ENCODE measurements around the gene WDR36.
"Not testable (repeated sequence)": the region's sequence is repeated elsewhere in the genome, so short reads cannot be mapped to it uniquely, and the experiment has no call there.

WDR36 gene

DNA sequence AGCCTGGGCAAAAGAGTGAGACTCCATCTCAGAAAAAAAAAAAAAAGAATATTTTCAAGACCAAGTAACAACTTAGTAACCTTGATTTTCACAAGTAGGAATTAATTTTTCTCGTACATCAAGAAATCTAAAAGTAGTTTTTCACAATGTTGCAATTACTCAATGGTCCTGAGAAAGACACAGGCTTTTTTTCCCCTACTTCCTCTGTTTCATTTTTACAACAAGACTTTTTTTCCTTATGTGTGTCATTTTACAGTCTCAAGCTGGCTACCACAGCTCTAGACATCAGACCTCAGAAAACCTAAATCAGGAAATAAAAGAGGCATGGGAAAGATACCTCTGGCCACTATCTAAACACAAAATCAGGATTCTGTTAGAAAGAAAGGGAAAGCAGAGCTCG, 45.9 kb downstream of the WDR36 start:
- no peak for DNase-seq

DNA sequence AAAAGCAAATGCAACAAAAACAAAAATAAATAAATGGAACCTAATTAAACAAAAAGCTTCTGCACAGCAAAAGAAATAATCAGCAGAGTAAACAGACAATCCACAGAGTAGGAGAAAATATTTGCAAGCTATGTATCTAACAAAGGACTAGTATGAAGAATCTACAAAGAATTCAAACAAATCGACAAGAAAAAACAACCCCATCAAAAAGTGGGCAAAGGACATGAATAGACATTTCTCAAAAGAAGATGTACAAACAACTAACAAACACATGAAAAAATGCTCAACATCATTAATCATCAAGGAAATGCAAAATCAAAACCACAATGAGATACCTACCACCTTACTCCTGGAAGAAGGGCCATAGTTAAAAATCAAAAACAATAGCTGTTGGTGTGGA, 49.3 kb downstream of the WDR36 start:
- not testable (repeated sequence) for DNase-seq

DNA sequence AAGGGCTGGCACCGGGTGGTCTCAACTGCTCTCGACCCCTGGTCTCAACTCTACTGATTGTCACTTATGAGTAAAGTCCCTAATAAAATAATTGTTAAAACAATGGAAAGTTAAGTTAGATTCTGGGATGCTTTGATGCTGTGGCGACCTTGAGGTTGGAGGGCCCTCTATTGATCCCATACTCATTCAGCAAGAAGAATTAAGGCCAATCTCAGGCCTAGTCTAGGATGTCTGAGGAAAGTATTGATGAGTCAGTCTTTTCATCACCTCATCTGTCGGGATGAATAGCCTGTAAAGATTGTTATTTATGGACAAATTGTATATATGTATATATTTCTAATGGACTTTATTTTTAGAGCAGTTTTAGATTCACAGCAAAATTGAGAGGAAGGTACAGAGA, 50.8 kb downstream of the WDR36 start:
- DNase-seq, result no peak

DNA sequence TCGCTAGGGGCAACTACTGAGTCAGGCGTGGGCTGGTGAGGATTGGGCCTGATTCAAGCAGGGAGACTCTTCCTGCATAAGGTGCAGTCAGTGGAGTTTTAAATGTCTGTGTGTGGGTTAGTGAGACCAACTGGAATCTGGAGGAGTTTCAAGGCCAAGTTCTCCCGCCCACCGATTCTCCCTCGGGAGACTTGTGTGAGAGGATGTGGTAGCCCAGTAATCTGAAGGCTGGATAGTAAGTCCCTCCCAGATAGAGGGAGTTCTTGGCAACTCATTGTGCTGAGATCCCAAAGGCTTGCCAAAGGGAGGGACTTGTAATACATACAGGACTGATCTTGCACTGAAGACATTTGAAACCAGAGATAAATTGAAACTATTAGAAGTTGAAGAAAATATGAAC, 51.8 kb downstream of the WDR36 start:
- no peak for DNase-seq

DNA sequence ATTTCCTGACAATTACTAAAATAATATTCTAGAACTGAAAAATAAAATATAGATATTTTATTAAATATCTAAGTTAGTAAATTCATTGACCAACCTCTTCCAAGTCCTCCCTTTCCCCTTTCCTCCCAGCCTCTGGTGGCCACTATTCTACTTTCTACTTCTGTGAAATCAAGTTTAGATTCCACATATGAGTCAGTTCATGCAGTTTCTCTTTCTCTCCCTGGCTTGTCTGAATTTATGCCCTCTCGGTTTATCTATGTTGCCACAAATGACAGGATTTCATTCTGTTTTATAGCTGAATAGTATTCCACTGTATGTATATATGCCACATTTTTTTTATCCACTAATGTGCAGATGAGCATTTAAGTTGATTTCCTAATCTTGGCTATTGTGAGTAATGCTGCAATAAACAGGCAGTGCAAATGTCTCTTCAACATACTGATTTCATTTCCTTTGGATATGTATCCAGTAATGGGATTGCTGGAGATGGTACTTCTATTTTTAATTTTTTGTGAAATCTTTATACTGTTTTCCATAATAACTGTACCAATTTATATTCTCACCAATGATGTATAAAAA, 52.3 kb downstream of the WDR36 start:
- peak in 1 of 5 experiments; percentile 58 for DNase-seq

DNA sequence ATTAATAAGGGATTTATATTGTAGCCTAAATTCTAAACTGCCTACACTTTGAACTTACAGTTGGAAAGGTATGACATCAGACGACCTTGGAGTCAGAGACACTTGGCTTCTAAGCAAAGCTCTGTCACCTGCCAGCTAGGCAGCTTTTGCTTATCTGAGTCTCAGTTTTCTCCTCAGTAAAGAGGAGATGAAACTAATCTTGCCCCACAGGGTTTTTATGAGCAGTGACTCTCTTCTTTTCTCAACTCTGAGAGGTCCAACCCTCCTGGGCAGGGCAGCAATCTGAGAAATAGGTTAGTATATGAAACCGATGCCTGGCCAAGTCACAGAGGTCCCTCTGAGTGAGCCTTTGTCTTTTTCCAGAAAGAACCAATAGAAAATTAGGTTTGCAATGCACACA, 53.9 kb downstream of the WDR36 start:
- DNase-seq, result no peak

DNA sequence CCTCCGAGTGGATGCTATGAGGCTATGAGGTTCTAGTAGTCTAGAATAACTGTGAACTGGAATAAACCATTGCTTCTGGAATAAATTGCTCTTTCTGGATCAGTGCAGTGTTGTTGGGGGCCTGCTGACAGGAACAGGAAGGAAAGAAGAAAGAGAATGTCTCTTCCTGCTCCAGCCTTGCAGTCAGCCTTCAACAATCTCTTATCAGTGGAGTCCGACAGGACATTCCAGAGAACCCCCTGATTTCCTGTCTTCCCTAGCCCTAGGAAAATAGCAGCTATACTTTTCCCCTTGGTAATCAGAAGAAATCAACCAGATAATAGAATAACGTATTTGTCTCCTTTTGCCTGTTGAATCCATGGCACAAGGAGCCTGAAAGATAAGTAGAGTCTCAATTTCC, 55.4 kb downstream of the WDR36 start:
- DNase-seq, result no peak

DNA sequence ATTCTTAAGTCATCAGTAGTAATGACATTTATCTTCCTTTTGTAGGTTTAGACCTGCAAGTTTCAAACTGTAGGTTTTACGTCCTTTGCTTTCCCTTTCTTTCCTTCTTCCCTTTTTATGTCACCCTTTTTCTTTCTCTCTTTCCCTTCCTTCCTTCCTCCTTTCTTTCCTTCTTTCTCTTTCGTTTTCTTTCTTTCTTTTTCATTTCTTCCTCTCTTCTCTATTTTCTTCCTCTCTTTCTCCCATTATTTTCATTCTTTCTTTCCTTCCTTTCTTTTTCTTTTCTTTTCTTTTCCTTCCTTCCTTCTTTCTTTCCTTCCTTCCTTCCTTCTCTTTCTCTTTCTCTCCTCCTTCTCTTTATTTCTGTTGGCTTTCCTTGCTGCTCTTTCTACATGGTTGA, 59.9 kb downstream of the WDR36 start:
- DNase-seq, result no peak

DNA sequence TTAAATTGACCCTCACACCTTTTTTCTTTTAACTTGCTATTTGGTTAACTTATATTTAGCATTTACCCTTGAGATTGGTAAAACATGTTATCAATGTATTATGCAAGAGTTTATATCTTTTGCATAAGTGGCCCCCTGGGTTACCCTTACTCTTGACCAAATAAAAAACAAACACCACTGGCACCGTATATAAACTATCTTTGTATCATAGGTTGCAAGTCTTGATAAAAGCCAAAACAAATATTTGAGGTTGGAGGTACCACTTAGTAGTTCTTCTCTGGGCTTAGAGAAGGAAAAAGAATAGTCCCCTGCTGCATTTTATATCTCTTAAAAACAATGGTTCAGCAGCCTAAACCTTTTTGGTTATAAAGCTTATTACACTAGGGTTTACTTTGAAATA, 61.3 kb downstream of the WDR36 start:
- DNase-seq, result no peak

DNA sequence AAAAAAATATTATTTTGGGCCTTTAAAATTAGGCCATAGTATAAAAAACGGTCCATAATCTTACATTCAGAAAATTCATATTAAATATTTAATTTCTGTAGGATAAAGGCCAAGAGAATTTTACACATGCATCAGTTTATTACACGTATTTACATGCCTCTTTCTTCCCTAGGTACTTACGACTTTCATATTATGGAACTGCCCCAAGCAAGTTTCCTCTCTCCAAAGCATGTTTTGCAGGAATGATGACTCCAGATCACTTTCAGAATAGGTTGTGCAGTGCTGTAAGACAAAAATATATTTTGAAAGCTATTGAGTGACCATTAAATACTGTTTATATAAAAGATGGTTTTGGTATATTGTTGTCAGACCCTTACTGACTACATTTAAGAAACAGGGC, 61.8 kb downstream of the WDR36 start:
- no peak for DNase-seq

DNA sequence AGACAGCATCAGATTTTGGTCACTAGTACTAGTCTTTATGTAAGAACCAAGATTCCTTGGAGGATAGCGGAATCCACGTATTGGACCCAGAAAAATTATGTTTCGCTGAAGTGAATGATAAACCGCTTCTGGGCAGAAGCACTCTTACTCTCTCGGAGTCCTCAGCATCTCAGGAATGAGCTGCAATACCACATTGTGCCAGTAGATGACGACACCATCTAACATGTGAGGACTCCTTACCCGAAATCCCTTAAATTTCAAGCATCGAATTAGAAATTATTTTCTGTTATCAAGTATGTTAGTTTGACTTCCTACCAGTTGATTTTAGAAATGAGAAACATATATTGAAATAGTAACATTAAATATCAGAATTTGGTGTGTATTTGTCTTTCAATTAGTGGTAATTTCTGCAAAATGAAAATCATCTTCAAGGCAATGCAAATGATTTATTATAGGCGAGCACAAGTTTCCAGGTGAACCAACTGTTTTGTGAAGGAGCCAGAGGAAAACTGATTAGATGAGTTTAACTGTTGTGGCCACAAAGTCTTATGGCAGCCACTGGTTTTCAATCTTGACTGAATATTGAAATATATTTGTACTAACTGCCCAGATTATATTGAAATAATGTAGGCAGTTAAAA, 66.1 kb downstream of the WDR36 start:
- DNase-seq, result peak; percentile 16 to 77 (median 60)

DNA sequence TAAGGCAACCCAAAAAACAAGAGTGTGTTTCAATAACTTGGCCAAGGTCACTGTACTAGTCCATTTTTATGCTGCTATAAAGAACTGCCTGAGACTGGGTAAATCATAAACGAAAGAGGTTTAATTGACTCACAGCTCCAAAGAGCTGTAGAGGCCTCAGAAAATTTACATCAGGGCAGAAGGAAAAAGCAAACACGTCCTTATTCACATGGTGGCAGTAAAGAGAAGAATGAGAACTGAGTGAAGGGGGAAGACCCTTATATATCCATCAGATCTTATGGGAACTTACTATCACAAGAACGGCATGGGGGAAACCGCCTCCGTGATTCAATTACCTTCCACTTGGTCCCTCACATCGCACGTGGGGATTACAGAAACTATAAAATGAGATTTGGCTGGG, 67.7 kb downstream of the WDR36 start:
- peak in 1 of 5 experiments; percentile 12 for DNase-seq

DNA sequence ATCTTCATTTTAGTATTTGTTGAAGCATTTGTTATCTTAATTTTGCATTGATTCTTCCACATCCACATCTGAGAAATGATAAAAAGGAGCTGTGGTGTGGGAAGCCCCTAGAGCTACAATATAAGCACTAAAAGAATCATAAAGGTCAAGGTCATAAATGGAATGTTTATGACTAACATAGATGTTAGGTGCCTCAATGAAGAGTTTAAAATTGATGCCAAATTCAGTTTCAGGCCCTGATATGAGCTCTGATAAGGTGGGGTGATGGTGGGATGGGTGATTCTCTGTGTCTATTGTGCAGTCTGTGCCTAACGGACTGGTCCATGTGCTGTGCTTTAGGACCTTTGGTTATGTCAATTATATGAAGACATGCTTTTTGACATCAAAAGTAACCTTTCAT, 70.9 kb downstream of the WDR36 start:
- no peak for DNase-seq

DNA sequence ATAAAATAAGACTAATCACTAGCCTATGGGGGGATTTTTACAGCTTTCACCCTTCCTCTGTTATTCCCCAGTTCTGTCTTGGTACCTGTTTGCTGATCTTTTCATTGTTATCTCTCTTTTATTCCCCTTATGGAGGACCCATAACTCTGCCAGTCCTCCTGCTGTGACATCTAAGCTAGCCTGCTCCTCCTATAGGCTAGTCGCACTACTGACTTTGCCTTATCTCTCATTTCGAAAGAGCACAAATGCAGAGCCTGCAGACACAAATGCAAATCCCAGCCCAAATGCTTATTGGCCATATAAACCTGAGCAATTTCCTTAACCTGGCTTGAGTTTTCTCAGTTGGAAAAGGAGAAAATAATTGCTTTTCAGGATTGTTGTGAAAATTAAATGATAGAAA, 72.9 kb downstream of the WDR36 start:
- no peak for DNase-seq

DNA sequence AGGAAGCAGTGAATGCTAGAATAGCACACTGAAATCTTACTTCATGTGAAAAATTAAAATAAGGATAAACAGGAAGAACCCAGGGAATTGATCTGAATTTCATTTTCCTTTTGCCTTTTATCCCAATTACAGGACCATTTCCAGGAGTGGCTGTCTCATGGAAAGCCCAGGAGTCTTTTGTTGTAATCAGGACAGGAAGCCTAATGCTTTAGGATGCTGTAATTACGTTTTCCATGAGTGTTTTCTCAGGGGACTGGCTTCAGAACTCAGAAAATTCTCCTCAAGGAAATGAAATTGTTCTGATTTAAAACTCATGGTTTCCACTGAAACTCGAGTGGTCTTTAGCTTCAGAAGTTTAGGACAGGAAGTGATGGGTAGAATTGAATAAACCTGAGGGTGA, 75.4 kb downstream of the WDR36 start:
- no peak for DNase-seq

DNA sequence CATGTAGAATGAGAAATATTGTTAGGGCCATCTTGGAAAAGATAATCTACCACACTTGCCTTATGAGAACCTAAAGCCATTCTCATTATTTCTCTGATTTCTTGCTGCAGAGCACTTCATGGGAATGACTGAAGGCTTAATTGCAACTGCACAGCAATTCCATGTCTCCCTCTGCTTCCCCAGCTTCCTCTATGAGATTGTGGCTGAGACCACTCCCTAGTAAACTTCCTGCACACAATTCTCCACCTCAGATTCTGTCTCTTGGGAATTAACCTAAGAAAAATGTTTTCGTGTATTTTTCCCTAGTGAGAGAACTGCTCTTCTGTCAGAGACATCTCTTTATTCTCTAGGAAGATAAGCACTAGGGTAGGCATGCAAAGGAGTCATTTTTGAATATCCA, 76.5 kb downstream of the WDR36 start:
- DNase-seq, result no peak

DNA sequence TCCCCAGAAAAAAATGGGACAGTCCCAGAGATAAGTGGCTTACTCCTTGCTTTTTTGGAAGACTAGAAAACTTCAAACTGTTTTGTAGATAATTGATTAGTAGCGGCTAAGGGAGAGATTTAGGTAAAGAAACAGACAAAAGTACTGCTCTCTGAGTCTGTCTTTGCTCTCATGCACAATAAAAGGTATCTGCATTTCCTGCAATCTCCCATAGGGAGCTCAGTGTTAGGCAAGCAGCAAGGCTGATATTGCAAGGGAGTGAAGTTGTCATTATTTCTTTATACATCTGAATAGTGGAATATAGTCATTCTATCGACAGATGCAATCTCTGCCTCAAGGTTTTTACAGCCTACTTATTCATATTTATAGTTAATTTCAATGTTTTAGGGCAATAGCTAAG, 77.1 kb downstream of the WDR36 start:
- no peak for DNase-seq

DNA sequence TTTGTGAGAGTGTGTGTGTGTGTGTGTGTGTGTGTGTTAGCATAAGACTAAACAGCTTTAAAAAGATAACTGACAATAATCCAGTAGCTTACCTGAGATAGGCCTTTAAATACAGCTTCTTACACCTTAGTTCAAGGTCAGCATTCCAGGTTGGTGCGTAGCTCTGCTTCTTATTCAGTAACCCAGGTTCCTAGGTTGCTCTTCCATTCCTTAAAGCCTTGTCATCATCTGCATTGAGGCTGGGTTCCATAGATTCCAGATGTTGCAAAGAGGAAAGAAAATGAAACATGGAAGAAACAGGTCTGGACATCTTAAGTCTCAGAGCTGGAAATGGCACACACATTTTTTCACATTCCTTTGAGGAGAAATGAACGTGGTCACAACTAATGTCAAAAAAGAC, 78.1 kb downstream of the WDR36 start:
- DNase-seq, result no peak

DNA sequence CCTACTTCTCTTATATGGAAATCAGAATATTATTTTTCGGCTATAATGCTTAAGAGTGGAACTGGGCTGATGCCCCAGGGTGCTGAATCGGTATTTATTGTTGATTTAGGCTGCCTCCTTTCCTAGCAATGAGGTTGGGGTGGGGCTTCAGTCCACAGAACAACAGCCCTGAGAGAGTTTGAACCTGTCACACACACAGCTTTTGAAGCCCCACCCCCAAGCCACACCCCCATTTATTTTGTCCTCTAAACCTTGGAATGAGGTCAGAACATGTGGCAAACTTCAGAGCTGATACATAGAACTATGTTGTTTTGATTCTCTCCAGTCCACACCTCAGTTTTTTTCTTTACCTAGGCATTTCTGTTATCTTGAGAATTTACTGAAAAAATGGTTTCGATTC, 80.4 kb downstream of the WDR36 start:
- DNase-seq, result peak in 1 of 5 experiments; percentile 20

DNA sequence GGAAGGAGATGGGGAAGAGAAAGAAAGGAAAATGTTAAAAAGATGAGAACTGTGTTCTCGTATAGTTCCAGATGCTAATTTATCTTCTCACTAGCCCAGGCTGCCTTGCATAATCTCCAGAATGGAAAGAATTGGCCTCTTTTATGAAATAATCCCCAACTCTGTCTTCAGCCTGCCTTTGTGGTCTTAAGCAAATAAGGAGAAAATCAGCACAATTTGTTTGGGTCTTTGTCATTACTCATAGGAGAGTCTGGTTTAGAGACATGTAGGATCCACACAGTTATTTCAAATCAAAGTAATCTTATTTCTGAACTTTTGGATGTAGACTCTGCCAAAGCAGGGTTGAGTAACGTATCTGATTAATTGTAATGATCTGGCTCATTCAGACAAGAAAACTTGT, 81.3 kb downstream of the WDR36 start:
- no peak for DNase-seq
